Pancreas (tissue), 10 donors: ENCODE data around the gene C10orf71. TPM values are rescaled to one million over a fixed set of nuclear protein-coding genes. Genes with fewer than 3 reads are reported as not detected.

Experiments
- ATAC-seq, 4 donors: fragments of 200-7000 bp; cut with Tn5 transposase; one replicate each; pipeline versions ENCODE4 v1.8.0 to v1.9.1; 2020; ENCODE audit warnings: mild to moderate bottlenecking in 4 of 4, moderate library complexity in 4 of 4
- DNase-seq, 6 donors: peaks; one replicate each; pipeline ENCODE4 v3.0.0-alpha.2; 2020
- FAIRE-seq: peaks from 2 replicates; lab custom pipeline; 2012; peaks lifted over from hg19 to GRCh38; lab: Jason Lieb, UNC
- H3K27ac ChIP-seq, 4 donors: fragments of 200-600 bp; sonication (generic); 1 replicate in 3 of 4; 2 replicates in 1 of 4; pipeline versions ENCODE4 v1.5.0 to v1.8.0; 2020
- H3K27me3 ChIP-seq, 4 donors: fragments of 200-600 bp; one replicate each; pipeline ENCODE4 v1.8.0; 2021
- H3K36me3 ChIP-seq, 3 donors: fragments of 200-600 bp; sonication (generic) in 1 of 3; one replicate each; pipeline versions ENCODE4 v1.5.0 to v1.8.0; 2020 to 2021
- H3K4me1 ChIP-seq, 3 donors: fragments of 200-600 bp; one replicate each; pipeline ENCODE4 v1.8.0; 2021
- H3K4me3 ChIP-seq, 4 donors: fragments of 200-600 bp; sonication (generic) in 2 of 4; one replicate each; pipeline versions ENCODE4 v1.5.0 to v1.8.0; 2020 to 2021
- H3K9me3 ChIP-seq, 4 donors: fragments of 200-600 bp; one replicate each; pipeline ENCODE4 v1.8.0; 2021
- CTCF ChIP-seq, 4 donors: fragments of 200-600 bp; sonication (generic) in 3 of 4; IDR thresholded peaks; one replicate each; pipeline versions ENCODE4 v1.5.0 to v1.8.0; 2021; ENCODE audit warnings: antibody characterized with exemption in 4 of 4
- WGBS, 2 donors: extraction: QIAGEN DNeasy Blood & Tissue Kit; methylation state at CpG; one replicate each; pipeline ENCODE4 v1.1.7; 2013; 5-methylcytosine and 5-hydroxymethylcytosine counted together
- intact Hi-C, 3 donors: fragments of 100-400 bp; cut with DNase I; formaldehyde crosslinking; loops; one replicate each; pipeline versions ENCODE4 v1.11.1 to v1.14.2; 2022
- polyA plus RNA-seq, 2 donors: library from polyadenylated mRNA; stranded (reverse); fragments of 200-250 nt; gene quantifications; one replicate each; pipeline ENCODE4 v1.2.3, GENCODE V29; 2013
- total RNA-seq, 6 donors: library from RNA; stranded (reverse); fragmentation: NEBNext Ultra II Directional in 4 of 6; extraction: Animal tissue kit (Norgen Biotek cat#: 25700) in 4 of 6; gene quantifications; one replicate each; pipeline versions ENCODE4 v1.2.1 to v1.2.4, GENCODE V29; 2021 to 2023
- donor health status: healthy with polysubstance abuse.
- donor health status: DM: no; HTN: no; CAD: no; lungs with moderate emphysema.
- donor health status: DM: no; HTN: no; CAD: no.
- donor health status: control.
- donor health status: control.
- donor health status: Bipolar disorder and iron deficiency.
- donor health status: DM: yes; HTN: yes; CAD: no.
- donor health status: DM: no; HTN: no; CAD: no.
- donor health status: DM: no; HTN: no; CAD: no.
- donor health status: DM: yes; HTN: yes; CAD: no.

Gene C10orf71
- total and polyA plus RNA-seq, 8 donors = 0.07 to 2.6 (median 0.50) TPM

GRCh38 chr10:49333192-49333591 lies 34.2 kb downstream of the C10orf71 start:
- intact Hi-C loops = no loop called here
- FAIRE-seq = no peak
- no peak for TF ChIP-seq CTCF (IDR thresholded peaks at IDR 0.05)
- Histone ChIP-seq H3K36me3 (no peaks in the 10 kb centered on the region), H3K4me3 (no peak overlapping the region), H3K4me1 (no peaks in the 10 kb centered on the region), H3K9me3 (no peaks in the 10 kb centered on the region), H3K27ac (no peak overlapping the region), H3K27me3 (no peaks in the 10 kb centered on the region)
- no peak for DNase-seq
- no peak for ATAC-seq
- WGBS, 2 donors = 73 to 80% methylated on average over 6 of the region's 6 CpGs

GRCh38 chr10:49334964-49335363 lies 36.0 kb downstream of the C10orf71 start:
- H3K9me3 ChIP-seq = no peaks in the 10 kb centered on the region
- intact Hi-C loops = no loop called here
- no peaks in the 10 kb centered on the region for H3K4me1 ChIP-seq
- no peak overlapping the region for H3K27ac ChIP-seq
- H3K27me3 ChIP-seq = no peaks in the 10 kb centered on the region
- no peak for ATAC-seq
- H3K36me3 ChIP-seq = no peaks in the 10 kb centered on the region
- no peak for DNase-seq
- no peak for FAIRE-seq
- no peak overlapping the region for H3K4me3 ChIP-seq
- TF ChIP-seq CTCF (IDR thresholded peaks at IDR 0.05) = no peak

- intact Hi-C loops = no loop called here
- Histone ChIP-seq H3K27ac (no peak overlapping the region), H3K9me3 (no peaks in the 10 kb centered on the region), H3K4me1 (no peaks in the 10 kb centered on the region), H3K27me3 (no peaks in the 10 kb centered on the region), H3K4me3 (no peak overlapping the region), H3K36me3 (no peaks in the 10 kb centered on the region)
- no peak for FAIRE-seq
- WGBS, 2 donors = 83 to 86% methylated on average over 1 of the region's 1 CpG
- DNase-seq = no peak
- no peak for TF ChIP-seq CTCF (IDR thresholded peaks at IDR 0.05)
- ATAC-seq = no peak
Measured at GRCh38 chr10:49335364-49335972, 36.5 kb downstream of the C10orf71 start.

- Histone ChIP-seq H3K27ac (no peak overlapping the region), H3K4me1 (no peaks in the 10 kb centered on the region), H3K27me3 (no peaks in the 10 kb centered on the region), H3K9me3 (no peaks in the 10 kb centered on the region), H3K4me3 (no peak overlapping the region), H3K36me3 (no peaks in the 10 kb centered on the region)
- no peak for ATAC-seq
- no peak for FAIRE-seq
- 75 to 93% methylated on average over 1 of the region's 1 CpG for WGBS, 2 donors
- no peak for TF ChIP-seq CTCF (IDR thresholded peaks at IDR 0.05)
- intact Hi-C loops = no loop called here
- DNase-seq = no peak
Measured at GRCh38 chr10:49338604-49339003, 39.6 kb downstream of the C10orf71 start.

- no peaks in the 10 kb centered on the region for H3K9me3 ChIP-seq
- no peaks in the 10 kb centered on the region for H3K27me3 ChIP-seq
- FAIRE-seq = no peak
- no peaks in the 10 kb centered on the region for H3K4me1 ChIP-seq
- no peak overlapping the region for H3K27ac ChIP-seq
- 62 to 69% methylated on average over 2 of the region's 2 CpGs for WGBS, 2 donors
- no peak for ATAC-seq
- no peak for TF ChIP-seq CTCF (IDR thresholded peaks at IDR 0.05)
- intact Hi-C loops = no loop called here
- no peak overlapping the region for H3K4me3 ChIP-seq
- H3K36me3 ChIP-seq = no peaks in the 10 kb centered on the region
- no peak for DNase-seq
Measured at GRCh38 chr10:49344840-49345239, 45.9 kb downstream of the C10orf71 start.
